Effector memory CD4-positive, alpha-beta T cell (primary cell): ENCODE data around the gene HSPA12B.

ENCODE experiments used
- DNase-seq, 3 donors: peaks; one replicate each; pipeline ENCODE4 v3.0.0-alpha.2; 2020
- H3K27ac ChIP-seq: 2 replicates; pipeline ENCODE4 v1.7.0; 2013; ENCODE audit warnings: mild to moderate bottlenecking, low read length, moderate library complexity; ENCODE audit not compliant: insufficient read depth, poor library complexity, severe bottlenecking
- H3K27me3 ChIP-seq: replicated peaks from 2 replicates; pipeline ENCODE4 v1.7.0; 2013; ENCODE audit warnings: mild to moderate bottlenecking, low read length; ENCODE audit not compliant: insufficient read depth, control insufficient read depth, poor library complexity, severe bottlenecking
- H3K36me3 ChIP-seq: 2 replicates; pipeline ENCODE4 v1.7.0; 2013; ENCODE audit warnings: mild to moderate bottlenecking, low read length, moderate library complexity; ENCODE audit not compliant: control insufficient read depth, insufficient read depth
- H3K4me1 ChIP-seq: 2 replicates; pipeline ENCODE4 v1.7.0; 2013; ENCODE audit warnings: low read length, mild to moderate bottlenecking; ENCODE audit not compliant: control insufficient read depth, insufficient read depth, poor library complexity, severe bottlenecking
- H3K4me3 ChIP-seq: 2 replicates; pipeline ENCODE4 v1.7.0; 2013; ENCODE audit warnings: low read length, low read depth, mild to moderate bottlenecking; ENCODE audit not compliant: insufficient read depth, poor library complexity, severe bottlenecking
- H3K9me3 ChIP-seq: 2 replicates; pipeline ENCODE4 v1.7.0; 2013; ENCODE audit warnings: mild to moderate bottlenecking, low read length, moderate library complexity; ENCODE audit not compliant: control insufficient read depth

The HSPA12B gene

GRCh38 chr20:3738111-3739053 is 5.9 kb downstream of the HSPA12B start:
- no peak overlapping the region for H3K4me3 ChIP-seq
- no peaks in the 10 kb centered on the region for H3K9me3 ChIP-seq
- H3K4me1 ChIP-seq: no peaks in the 10 kb centered on the region
- DNase-seq: no peak
- peaks cover under 1% of the 10 kb centered on the region for H3K27me3 ChIP-seq
- no peak overlapping the region for H3K27ac ChIP-seq
- no peaks in the 10 kb centered on the region for H3K36me3 ChIP-seq

- H3K27me3 ChIP-seq: no peaks in the 10 kb centered on the region
- no peak overlapping the region for H3K4me3 ChIP-seq
- no peaks in the 10 kb centered on the region for H3K9me3 ChIP-seq
- DNase-seq: no peak
- no peaks in the 10 kb centered on the region for H3K36me3 ChIP-seq
- H3K4me1 ChIP-seq: no peaks in the 10 kb centered on the region
- H3K27ac ChIP-seq: no peak overlapping the region
Observed at GRCh38 chr20:3739054-3739925, 6.8 kb downstream of the HSPA12B start.

GRCh38 chr20:3739926-3740451 is 7.5 kb downstream of the HSPA12B start:
- Histone ChIP-seq H3K4me1 (peaks cover 3% of the 10 kb centered on the region), H3K36me3 (no peaks in the 10 kb centered on the region), H3K4me3 (no peak overlapping the region), H3K9me3 (no peaks in the 10 kb centered on the region), H3K27ac (no peak overlapping the region), H3K27me3 (no peaks in the 10 kb centered on the region)
- no peak for DNase-seq

GRCh38 chr20:3740615-3741301 is 8.3 kb downstream of the HSPA12B start:
- H3K9me3 ChIP-seq: no peaks in the 10 kb centered on the region
- no peak overlapping the region for H3K4me3 ChIP-seq
- no peak for DNase-seq
- H3K27ac ChIP-seq: no peak overlapping the region
- no peaks in the 10 kb centered on the region for H3K36me3 ChIP-seq
- H3K27me3 ChIP-seq: no peaks in the 10 kb centered on the region
- peaks cover 11% of the 10 kb centered on the region for H3K4me1 ChIP-seq

- H3K27me3 ChIP-seq: no peaks in the 10 kb centered on the region
- no peak for DNase-seq
- H3K36me3 ChIP-seq: no peaks in the 10 kb centered on the region
- H3K27ac ChIP-seq: no peak overlapping the region
- no peak overlapping the region for H3K4me3 ChIP-seq
- peaks cover 12% of the 10 kb centered on the region for H3K4me1 ChIP-seq
- H3K9me3 ChIP-seq: no peaks in the 10 kb centered on the region
Observed at GRCh38 chr20:3741836-3742458, 9.5 kb downstream of the HSPA12B start.

GRCh38 chr20:3743251-3743650 is 10.8 kb downstream of the HSPA12B start:
- Histone ChIP-seq H3K4me3 (no peak overlapping the region), H3K4me1 (peaks cover 12% of the 10 kb centered on the region), H3K27ac (no peak overlapping the region), H3K36me3 (no peaks in the 10 kb centered on the region), H3K9me3 (no peaks in the 10 kb centered on the region), H3K27me3 (no peaks in the 10 kb centered on the region)
- no peak for DNase-seq

- Histone ChIP-seq H3K4me3 (no peak overlapping the region), H3K36me3 (no peaks in the 10 kb centered on the region), H3K27ac (no peak overlapping the region), H3K4me1 (peaks cover 12% of the 10 kb centered on the region), H3K27me3 (no peaks in the 10 kb centered on the region), H3K9me3 (no peaks in the 10 kb centered on the region)
- no peak for DNase-seq
Observed at GRCh38 chr20:3744037-3744436, 11.6 kb downstream of the HSPA12B start.

- H3K9me3 ChIP-seq: no peaks in the 10 kb centered on the region
- H3K4me3 ChIP-seq: no peak overlapping the region
- H3K27me3 ChIP-seq: no peaks in the 10 kb centered on the region
- no peak overlapping the region for H3K27ac ChIP-seq
- H3K4me1 ChIP-seq: peaks cover 12% of the 10 kb centered on the region
- peak; percentile 70 to 75 (median 73) for DNase-seq
- no peaks in the 10 kb centered on the region for H3K36me3 ChIP-seq
Observed at GRCh38 chr20:3744806-3745685, 12.6 kb downstream of the HSPA12B start.
